Parathyroid adenoma (tissue), 2 donors: ENCODE measurements around the gene DLL1.

Source experiments
- H2AFZ ChIP-seq: fragments of 300-600 bp; sonication (generic); one replicate; pipeline ENCODE4 v1.7.0; 2017; ENCODE audit warnings: antibody characterized with exemption, mild to moderate bottlenecking
- H3K27ac ChIP-seq: fragments of 300-600 bp; sonication (generic); one replicate; pipeline ENCODE4 v1.7.0; 2017
- H3K27me3 ChIP-seq: fragments of 300-600 bp; sonication (generic); one replicate; pipeline ENCODE4 v1.7.0; 2017; ENCODE audit warnings: low read length; ENCODE audit not compliant: control insufficient read depth, insufficient read depth
- H3K36me3 ChIP-seq: fragments of 300-600 bp; sonication (generic); one replicate; pipeline ENCODE4 v1.7.0; 2017; ENCODE audit warnings: low read length; ENCODE audit not compliant: control insufficient read depth, insufficient read depth
- H3K4me1 ChIP-seq: fragments of 300-600 bp; sonication (generic); one replicate; pipeline ENCODE4 v1.7.0; 2017; ENCODE audit warnings: control low read depth
- H3K4me2 ChIP-seq: fragments of 300-600 bp; sonication (generic); one replicate; pipeline ENCODE4 v1.7.0; 2017; ENCODE audit warnings: low read length
- H3K4me3 ChIP-seq: fragments of 300-600 bp; sonication (generic); one replicate; pipeline ENCODE4 v1.7.0; 2017; ENCODE audit warnings: low read depth, low read length
- H3K79me2 ChIP-seq: fragments of 300-600 bp; sonication (generic); one replicate; pipeline ENCODE4 v1.7.0; 2017; ENCODE audit warnings: control low read depth
- H3K9ac ChIP-seq: fragments of 300-600 bp; sonication (generic); one replicate; pipeline ENCODE4 v1.7.0; 2017; ENCODE audit warnings: mild to moderate bottlenecking
- H3K9me3 ChIP-seq: fragments of 300-600 bp; sonication (generic); one replicate; pipeline ENCODE4 v1.7.0; 2017; ENCODE audit warnings: low read length; ENCODE audit not compliant: control insufficient read depth
- CTCF ChIP-seq: fragments of 300-600 bp; sonication (generic); IDR thresholded peaks from one replicate; pipeline ENCODE4 v1.7.0; 2017; ENCODE audit warnings: antibody characterized with exemption, mild to moderate bottlenecking
- donor health status: primary hyperparathyroidism.

Gene DLL1

GRCh38 chr6:170277893-170278742 is 12.8 kb downstream of the DLL1 start:
- Histone ChIP-seq H2AFZ (no peak overlapping the region), H3K9me3 (no peaks in the 10 kb centered on the region), H3K36me3 (no peaks in the 10 kb centered on the region), H3K4me2 (no peak overlapping the region), H3K4me3 (no peak overlapping the region), H3K79me2 (no peaks in the 10 kb centered on the region), H3K27ac (no peak overlapping the region), H3K4me1 (peaks cover 3% of the 10 kb centered on the region), H3K9ac (no peak overlapping the region), H3K27me3 (no peaks in the 10 kb centered on the region)
- TF ChIP-seq CTCF = no peak

- no peaks in the 10 kb centered on the region for H3K27me3 ChIP-seq
- H2AFZ ChIP-seq = no peak overlapping the region
- H3K79me2 ChIP-seq = no peaks in the 10 kb centered on the region
- TF ChIP-seq CTCF = no peak
- H3K9ac ChIP-seq = no peak overlapping the region
- H3K4me2 ChIP-seq = peak overlapping the region; percentile 9
- H3K36me3 ChIP-seq = no peaks in the 10 kb centered on the region
- peaks cover 3% of the 10 kb centered on the region for H3K4me1 ChIP-seq
- H3K27ac ChIP-seq = peak overlapping the region; percentile 54
- H3K9me3 ChIP-seq = no peaks in the 10 kb centered on the region
- H3K4me3 ChIP-seq = no peak overlapping the region
Observed at GRCh38 chr6:170276369-170277057, 14.4 kb downstream of the DLL1 start.

- H3K4me1 ChIP-seq = no peaks in the 10 kb centered on the region
Observed at GRCh38 chr6:170274713-170275560, 15.9 kb downstream of the DLL1 start.

GRCh38 chr6:170273681-170274080 is 17.2 kb downstream of the DLL1 start:
- no peaks in the 10 kb centered on the region for H3K4me1 ChIP-seq
- H3K79me2 ChIP-seq = no peaks in the 10 kb centered on the region
- H2AFZ ChIP-seq = no peak overlapping the region
- H3K4me2 ChIP-seq = no peak overlapping the region
- no peak overlapping the region for H3K4me3 ChIP-seq
- H3K36me3 ChIP-seq = no peaks in the 10 kb centered on the region
- no peaks in the 10 kb centered on the region for H3K9me3 ChIP-seq
- no peak for TF ChIP-seq CTCF
- H3K9ac ChIP-seq = no peak overlapping the region
- H3K27me3 ChIP-seq = no peaks in the 10 kb centered on the region
- H3K27ac ChIP-seq = no peak overlapping the region

More at GRCh38 chr6:170274713-170275560, 15.9 kb downstream of the DLL1 start:
- Histone ChIP-seq H3K27ac (no peak overlapping the region), H3K79me2 (no peaks in the 10 kb centered on the region), H3K9ac (no peak overlapping the region), H3K9me3 (no peaks in the 10 kb centered on the region), H3K4me2 (no peak overlapping the region), H2AFZ (no peak overlapping the region), H3K36me3 (no peaks in the 10 kb centered on the region), H3K4me3 (no peak overlapping the region), H3K27me3 (no peaks in the 10 kb centered on the region)
- TF ChIP-seq CTCF = no peak
